ENCODE data around the gene FGR.
"Not testable (repeated sequence)": the region's sequence is repeated elsewhere in the genome, so short reads cannot be mapped to it uniquely, and the experiment has no call there.

The FGR gene

GRCh38 chr1:27635396-27636142 is 584 bp upstream of the FGR start:
- no peak for DNase-seq (ENCODE audit: low read depth in 2 of 2)

GRCh38 chr1:27634177-27634984 is 604 bp downstream of the FGR start:
- peak in 1 of 2 donors; percentile 54 for DNase-seq (ENCODE audit: low read depth in 2 of 2)

- DNase-seq (ENCODE audit: low read depth in 2 of 2) = no peak
Observed at GRCh38 chr1:27633640-27634176, 1.3 kb downstream of the FGR start.

- no peak for DNase-seq (ENCODE audit: low read depth in 2 of 2)
Observed at GRCh38 chr1:27633298-27633610, 1.7 kb downstream of the FGR start.

- DNase-seq (ENCODE audit: low read depth in 2 of 2) = peak; percentile 62 to 65
Observed at GRCh38 chr1:27632387-27633297, 2.3 kb downstream of the FGR start.

GRCh38 chr1:27630859-27631491 is 4.0 kb downstream of the FGR start:
- DNase-seq (ENCODE audit: low read depth in 2 of 2) = no peak

GRCh38 chr1:27628712-27629111 is 6.3 kb downstream of the FGR start:
- no peak for DNase-seq (ENCODE audit: low read depth in 2 of 2)

GRCh38 chr1:27627733-27628132 is 7.3 kb downstream of the FGR start:
- not testable (repeated sequence) for DNase-seq (ENCODE audit: low read depth in 2 of 2)

GRCh38 chr1:27627061-27627460 is 7.9 kb downstream of the FGR start:
- DNase-seq (ENCODE audit: low read depth in 2 of 2) = no peak

- DNase-seq (ENCODE audit: low read depth in 2 of 2) = no peak
Observed at GRCh38 chr1:27626031-27626935, 8.7 kb downstream of the FGR start.

GRCh38 chr1:27624467-27625178 is 10.4 kb downstream of the FGR start:
- DNase-seq (ENCODE audit: low read depth in 2 of 2) = no peak

- no peak for DNase-seq (ENCODE audit: low read depth in 2 of 2)
Observed at GRCh38 chr1:27623327-27624212, 11.4 kb downstream of the FGR start.

- no peak for DNase-seq (ENCODE audit: low read depth in 2 of 2)
Observed at GRCh38 chr1:27622828-27623227, 12.2 kb downstream of the FGR start.

- no peak for DNase-seq (ENCODE audit: low read depth in 2 of 2)
Observed at GRCh38 chr1:27621051-27621920, 13.7 kb downstream of the FGR start.

- not testable (repeated sequence) for DNase-seq (ENCODE audit: low read depth in 2 of 2)
Observed at GRCh38 chr1:27619782-27620438, 15.1 kb downstream of the FGR start.

- no peak for DNase-seq (ENCODE audit: low read depth in 2 of 2)
Observed at GRCh38 chr1:27618341-27619082, 16.5 kb downstream of the FGR start.

Data from stimulated activated CD8-positive, alpha-beta memory T cell treated with anti-CD3 and anti-CD28 coated beads, Interleukin-7, amount 100 ng/mL, for 4 hours (primary cell).